Testis (tissue), 3 donors: Measurements from ENCODE around the gene GINS2. TPM values are rescaled to one million over a fixed set of nuclear protein-coding genes. Genes with fewer than 3 reads are reported as not detected.

ENCODE experiments used
- DNase-seq: peaks from one replicate; pipeline ENCODE4 v3.0.0-alpha.2; 2019
- H3K27ac ChIP-seq, 2 donors: fragments of 200-600 bp; sonication (generic); one replicate each; pipeline ENCODE4 v1.5.1; 2019
- H3K27me3 ChIP-seq: fragments of 200-600 bp; sonication (generic); one replicate; pipeline ENCODE4 v1.5.1; 2019
- H3K36me3 ChIP-seq: fragments of 200-600 bp; sonication (generic); one replicate; pipeline ENCODE4 v1.5.1; 2017; ENCODE audit warnings: low read depth; ENCODE audit errors: missing control alignments
- H3K4me1 ChIP-seq: fragments of 200-600 bp; sonication (generic); one replicate; pipeline ENCODE4 v1.5.1; 2019
- H3K4me3 ChIP-seq, 2 donors: fragments of 200-600 bp; sonication (generic); one replicate each; pipeline ENCODE4 v1.5.1; 2017 to 2019
- H3K9me3 ChIP-seq: fragments of 200-600 bp; sonication (generic); one replicate; pipeline ENCODE4 v1.5.1; 2017
- CTCF ChIP-seq, 3 experiments: fragments of 450-650 bp in 2 of 3; fragments of 200-600 bp in 1 of 3; sonication (generic) in 1 of 3; IDR thresholded peaks; one replicate each; pipeline ENCODE4 v1.5.1; 2016 to 2019; ENCODE audit warnings: antibody characterized with exemption in 3 of 3, mild to moderate bottlenecking in 2 of 3, moderate library complexity in 1 of 3
- POLR2A ChIP-seq: fragments of 450-650 bp; IDR thresholded peaks from one replicate; pipeline ENCODE4 v1.6.1; 2017; ENCODE audit warnings: antibody characterized with exemption, mild to moderate bottlenecking, moderate library complexity
- WGBS, 2 donors: methylation state at CpG; one replicate each; pipeline ENCODE4 v1.1.5; 2018; 5-methylcytosine and 5-hydroxymethylcytosine counted together
- intact Hi-C: fragments of 100-400 bp; cut with DNase I; formaldehyde crosslinking; loops from one replicate; pipeline ENCODE4 v1.15.1; 2023; ENCODE audit warnings: low total_unique reads
- polyA plus RNA-seq: library from polyadenylated mRNA; stranded (reverse); fragments of 350-450 nt; fragmentation: Illumina TruSeq; extraction: RNeasy Lipid Tissue Mini Kit (QIAGEN cat#74804); gene quantifications from one replicate; pipeline ENCODE4 v1.2.3, GENCODE V29; 2014; ENCODE audit warnings: low read depth, low replicate concordance; ENCODE audit not compliant: insufficient read depth
- total RNA-seq, 2 donors: library from RNA; depleted of rRNA; stranded (reverse); fragments of >200 nt; gene quantifications; one replicate each; pipeline ENCODE4 v1.2.3, GENCODE V29; 2016

Gene GINS2
- total and polyA plus RNA-seq, 3 donors from 2014 or later = 8.9 to 13.8 (median 11.8) TPM

- intact Hi-C loops = no loop called here
- Histone ChIP-seq H3K9me3 (no peaks in the 10 kb centered on the region), H3K27ac (no peak overlapping the region), H3K36me3 (no peaks in the 10 kb centered on the region), H3K4me1 (peaks cover 42% of the 10 kb centered on the region), H3K4me3 (no peak overlapping the region), H3K27me3 (no peaks in the 10 kb centered on the region)
- TF ChIP-seq CTCF (IDR thresholded peaks at IDR 0.05) (no peak), POLR2A (no peak)
- DNase-seq = no peak
- WGBS, 2 donors = 87 to 91% methylated on average over 7 to 13 of the region's 13 CpGs
Observed at GRCh38 chr16:85640254-85640558, 48.5 kb downstream of the GINS2 start.

GRCh38 chr16:85639529-85640253 is 49.1 kb downstream of the GINS2 start:
- TF ChIP-seq POLR2A (no peak), CTCF (IDR thresholded peaks at IDR 0.05) (no peak)
- peaks cover 42% of the 10 kb centered on the region for H3K4me1 ChIP-seq
- H3K4me3 ChIP-seq = no peak overlapping the region
- intact Hi-C loops = no loop called here
- peak; percentile 87 for DNase-seq
- H3K36me3 ChIP-seq = no peaks in the 10 kb centered on the region
- H3K27ac ChIP-seq = no peak overlapping the region
- 76 to 82% methylated on average over 10 to 33 of the region's 35 CpGs for WGBS, 2 donors
- H3K9me3 ChIP-seq = no peaks in the 10 kb centered on the region
- H3K27me3 ChIP-seq = no peaks in the 10 kb centered on the region

- intact Hi-C loops = no loop called here
- no peak overlapping the region for H3K27ac ChIP-seq
- H3K36me3 ChIP-seq = no peaks in the 10 kb centered on the region
- no peak overlapping the region for H3K4me3 ChIP-seq
- peak; percentile 65 for DNase-seq
- peaks cover 42% of the 10 kb centered on the region for H3K4me1 ChIP-seq
- no peaks in the 10 kb centered on the region for H3K9me3 ChIP-seq
- WGBS, 2 donors = 63 to 81% methylated on average over 15 to 26 of the region's 26 CpGs
- H3K27me3 ChIP-seq = no peaks in the 10 kb centered on the region
- TF ChIP-seq POLR2A (no peak), CTCF (IDR thresholded peaks at IDR 0.05) (no peak)
Observed at GRCh38 chr16:85638695-85639409, 49.9 kb downstream of the GINS2 start.

- no peak overlapping the region for H3K27ac ChIP-seq
- WGBS, 2 donors = 77 to 87% methylated on average over 28 to 37 of the region's 37 CpGs
Observed at GRCh38 chr16:85637808-85638647, 50.7 kb downstream of the GINS2 start.

More at GRCh38 chr16:85637808-85638647, 50.7 kb downstream of the GINS2 start:
- TF ChIP-seq CTCF (IDR thresholded peaks at IDR 0.05) (no peak), POLR2A (no peak)
- Histone ChIP-seq H3K36me3 (no peaks in the 10 kb centered on the region), H3K27me3 (no peaks in the 10 kb centered on the region), H3K9me3 (no peaks in the 10 kb centered on the region), H3K4me1 (peaks cover 42% of the 10 kb centered on the region), H3K4me3 (no peak overlapping the region)
- DNase-seq = peak; percentile 55
- intact Hi-C loops = no loop called here
